Prostate gland (tissue), 2 donors: ENCODE data around the gene NECTIN4.
"Not testable (repeated sequence)": the region's sequence is repeated elsewhere in the genome, so short reads cannot be mapped to it uniquely, and the experiment has no call there.

Source experiments
- POLR2A ChIP-seq: fragments of 450-650 bp; IDR thresholded peaks from one replicate; pipeline ENCODE4 v1.6.1; 2016; ENCODE audit warnings: antibody characterized with exemption, mild to moderate bottlenecking
- POLR2AphosphoS5 ChIP-seq: sonication (generic); formaldehyde crosslinking; IDR thresholded peaks from one replicate; pipeline ENCODE4 v1.6.1; 2017; ENCODE audit warnings: antibody characterized with exemption
- TF ChIP-seq, protein P1 (sequence below), 4 experiments: fragments of 200-600 bp in 2 of 4; fragments of 450-650 bp in 2 of 4; sonication (generic) in 2 of 4; IDR thresholded peaks; 1 replicate in 3 of 4; 2 replicates in 1 of 4; pipeline ENCODE4 v1.5.1; 2016 to 2019; ENCODE audit warnings: antibody characterized with exemption in 4 of 4, mild to moderate bottlenecking in 2 of 4, moderate library complexity in 2 of 4

DNA sequence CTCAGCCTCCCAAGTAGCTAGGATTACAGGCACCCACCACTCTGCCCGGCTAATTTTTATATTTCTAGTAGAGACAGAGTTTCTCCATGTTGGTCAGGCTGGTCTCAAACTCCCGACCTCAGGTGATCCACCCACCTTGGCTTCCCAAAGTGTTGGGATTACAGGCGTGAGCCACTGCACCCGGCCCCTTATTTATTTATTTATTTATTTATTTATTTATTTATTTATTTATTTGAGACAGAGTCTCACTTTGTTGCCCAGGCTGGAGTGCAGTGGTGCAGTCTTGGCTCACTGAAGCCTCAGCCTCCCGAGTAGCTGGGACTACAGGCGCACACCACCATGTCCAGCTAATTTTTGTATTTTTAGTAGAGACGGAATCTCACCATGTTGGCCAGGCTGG, 23.7 kb downstream of the NECTIN4 start:
- TF ChIP-seq POLR2AphosphoS5, POLR2A: not testable (repeated sequence)
- TF ChIP-seq, protein P1, sequence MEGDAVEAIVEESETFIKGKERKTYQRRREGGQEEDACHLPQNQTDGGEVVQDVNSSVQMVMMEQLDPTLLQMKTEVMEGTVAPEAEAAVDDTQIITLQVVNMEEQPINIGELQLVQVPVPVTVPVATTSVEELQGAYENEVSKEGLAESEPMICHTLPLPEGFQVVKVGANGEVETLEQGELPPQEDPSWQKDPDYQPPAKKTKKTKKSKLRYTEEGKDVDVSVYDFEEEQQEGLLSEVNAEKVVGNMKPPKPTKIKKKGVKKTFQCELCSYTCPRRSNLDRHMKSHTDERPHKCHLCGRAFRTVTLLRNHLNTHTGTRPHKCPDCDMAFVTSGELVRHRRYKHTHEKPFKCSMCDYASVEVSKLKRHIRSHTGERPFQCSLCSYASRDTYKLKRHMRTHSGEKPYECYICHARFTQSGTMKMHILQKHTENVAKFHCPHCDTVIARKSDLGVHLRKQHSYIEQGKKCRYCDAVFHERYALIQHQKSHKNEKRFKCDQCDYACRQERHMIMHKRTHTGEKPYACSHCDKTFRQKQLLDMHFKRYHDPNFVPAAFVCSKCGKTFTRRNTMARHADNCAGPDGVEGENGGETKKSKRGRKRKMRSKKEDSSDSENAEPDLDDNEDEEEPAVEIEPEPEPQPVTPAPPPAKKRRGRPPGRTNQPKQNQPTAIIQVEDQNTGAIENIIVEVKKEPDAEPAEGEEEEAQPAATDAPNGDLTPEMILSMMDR (IDR thresholded peaks at IDR 0.05): not testable (repeated sequence)
